ENCODE results near the gene CS. TPM values are rescaled to one million over a fixed set of nuclear protein-coding genes. Genes with fewer than 3 reads are reported as not detected.

CS gene
- total RNA-seq, 1 donor from 2014 or later = 151 TPM

- DNase-seq (ENCODE audit: low read depth, low spot score) = no peak
Measured at GRCh38 chr12:56248711-56249110, 51.4 kb downstream of the CS start.

- no peak for DNase-seq (ENCODE audit: low read depth, low spot score)
Measured at GRCh38 chr12:56247923-56248322, 52.2 kb downstream of the CS start.

- no peak for DNase-seq (ENCODE audit: low read depth, low spot score)
Measured at GRCh38 chr12:56244494-56244893, 55.6 kb downstream of the CS start.

- DNase-seq (ENCODE audit: low read depth, low spot score) = no peak
Measured at GRCh38 chr12:56243731-56244181, 56.4 kb downstream of the CS start.

- no peak for DNase-seq (ENCODE audit: low read depth, low spot score)
Measured at GRCh38 chr12:56242986-56243385, 57.1 kb downstream of the CS start.

GRCh38 chr12:56241424-56242303 lies 58.5 kb downstream of the CS start:
- DNase-seq (ENCODE audit: low read depth, low spot score) = no peak

- DNase-seq (ENCODE audit: low read depth, low spot score) = no peak
Measured at GRCh38 chr12:56237552-56237951, 62.6 kb downstream of the CS start.

- no peak for DNase-seq (ENCODE audit: low read depth, low spot score)
Measured at GRCh38 chr12:56236985-56237384, 63.1 kb downstream of the CS start.

GRCh38 chr12:56236091-56236490 lies 64.0 kb downstream of the CS start:
- DNase-seq (ENCODE audit: low read depth, low spot score) = no peak

GRCh38 chr12:56234746-56235436 lies 65.2 kb downstream of the CS start:
- DNase-seq (ENCODE audit: low read depth, low spot score) = no peak

GRCh38 chr12:56231184-56231582 lies 68.9 kb downstream of the CS start:
- DNase-seq (ENCODE audit: low read depth, low spot score) = no peak

GRCh38 chr12:56230432-56231183 lies 69.5 kb downstream of the CS start:
- no peak for DNase-seq (ENCODE audit: low read depth, low spot score)

GRCh38 chr12:56229916-56230431 lies 70.2 kb downstream of the CS start, which contains the start of gene SLC39A5:
Gene SLC39A5, plus strand, starts transcription at chr12:56230051. Its CDS starts 1,224 bp downstream, at chr12:56231275.
- DNase-seq (ENCODE audit: low read depth, low spot score) = no peak

- no peak for DNase-seq (ENCODE audit: low read depth, low spot score)
Measured at GRCh38 chr12:56229082-56229481, 71.0 kb downstream of the CS start.

GRCh38 chr12:56224954-56225353 lies 75.2 kb downstream of the CS start:
- DNase-seq (ENCODE audit: low read depth, low spot score) = no peak

GRCh38 chr12:56224102-56224701 lies 75.9 kb downstream of the CS start, which contains the start of gene NABP2:
Gene NABP2, plus strand, starts transcription at chr12:56224342. Its CDS starts 515 bp downstream, at chr12:56224857.
- peak; percentile 92 for DNase-seq (ENCODE audit: low read depth, low spot score)

- no peak for DNase-seq (ENCODE audit: low read depth, low spot score)
Measured at GRCh38 chr12:56223571-56224101, 76.5 kb downstream of the CS start.

- DNase-seq (ENCODE audit: low read depth, low spot score) = no peak
Measured at GRCh38 chr12:56222531-56222895, 77.6 kb downstream of the CS start.

GRCh38 chr12:56221757-56222530 lies 78.2 kb downstream of the CS start, which contains the start of gene RNF41:
Gene RNF41, minus strand, starts transcription at chr12:56221922. Its CDS starts 7,875 bp downstream, at chr12:56214047.
- peak; percentile 88 for DNase-seq (ENCODE audit: low read depth, low spot score)
